COLO668 (cell line): ENCODE results near the gene NDST3.

Experiments used
- DNase-seq: peaks from one replicate; lab custom pipeline; 2025; ENCODE audit not compliant: unreplicated experiment; lab: John Stamatoyannopoulos, UW

NDST3 gene

DNA sequence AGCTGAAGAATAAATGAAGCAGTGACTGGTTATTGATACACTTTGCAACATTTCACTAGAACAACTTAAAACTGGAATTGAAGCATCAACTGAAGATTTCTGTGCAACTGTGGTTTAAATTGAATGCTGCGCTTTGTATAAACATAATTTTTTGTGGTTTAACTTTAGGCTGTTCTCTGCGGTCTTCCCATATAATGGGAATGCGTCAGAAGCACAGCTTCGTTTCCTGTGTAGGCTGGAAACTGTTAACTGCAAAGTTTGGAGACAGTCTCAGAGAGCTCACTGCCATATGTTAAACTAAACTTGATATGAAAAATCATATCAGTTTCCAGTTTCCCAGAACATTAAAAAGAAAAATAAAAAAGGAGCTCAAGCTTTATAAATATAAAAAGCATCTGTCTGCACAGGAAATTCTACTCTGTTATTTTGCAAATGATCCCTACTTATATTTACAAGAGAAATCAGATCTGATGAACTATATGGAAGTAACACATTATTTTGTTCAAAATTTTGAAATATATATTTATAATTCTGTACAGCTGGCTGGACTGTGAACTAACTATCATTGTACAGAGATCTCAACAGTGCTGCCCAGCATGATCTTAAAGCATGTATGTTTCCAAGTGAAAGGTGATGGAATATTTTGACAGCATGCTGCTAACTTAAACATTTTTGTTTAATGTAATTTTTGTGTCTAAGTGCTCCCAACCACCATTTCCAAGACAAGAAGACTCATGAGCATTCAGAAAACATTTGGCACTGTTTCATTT lies 139.9 kb downstream of the NDST3 start:
- no peak for DNase-seq

DNA sequence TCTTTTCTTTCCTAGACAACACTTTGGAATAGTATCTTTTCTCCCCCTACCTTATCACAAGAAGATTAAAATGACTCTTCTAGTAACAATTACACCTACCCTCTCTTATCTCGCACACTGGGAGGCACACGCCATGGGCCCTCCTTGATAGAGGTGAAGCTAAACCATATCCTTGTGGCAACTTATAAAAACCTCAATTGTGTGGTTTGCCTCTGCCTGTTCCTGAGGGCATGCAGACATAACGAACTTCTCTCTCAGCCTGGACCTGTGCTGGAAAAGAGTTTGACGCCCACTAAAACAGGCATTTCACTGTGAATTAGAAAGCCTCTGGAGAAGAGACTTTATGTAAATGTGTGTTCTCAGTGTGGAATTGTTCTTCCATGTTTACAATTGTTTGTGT lies 141.2 kb downstream of the NDST3 start:
- no peak for DNase-seq

DNA sequence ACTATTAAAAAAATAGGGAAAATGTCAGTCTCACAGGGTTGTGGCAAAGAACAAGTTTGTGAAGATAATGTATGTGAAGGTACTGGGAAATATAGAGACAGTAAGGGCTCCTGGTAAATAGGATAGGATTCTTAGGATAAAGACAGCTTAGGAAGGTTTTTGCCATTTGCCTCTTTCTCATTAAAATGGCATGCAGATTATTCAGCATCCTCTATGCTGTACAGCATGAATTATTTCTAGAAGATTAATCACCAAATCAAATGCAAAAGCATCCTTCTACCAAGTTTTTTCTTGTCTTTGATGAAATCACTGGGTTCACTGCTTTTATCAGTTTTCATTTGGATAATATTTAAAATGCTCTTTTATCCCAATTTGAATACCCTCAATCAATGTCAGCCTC lies 142.8 kb downstream of the NDST3 start:
- no peak for DNase-seq

DNA sequence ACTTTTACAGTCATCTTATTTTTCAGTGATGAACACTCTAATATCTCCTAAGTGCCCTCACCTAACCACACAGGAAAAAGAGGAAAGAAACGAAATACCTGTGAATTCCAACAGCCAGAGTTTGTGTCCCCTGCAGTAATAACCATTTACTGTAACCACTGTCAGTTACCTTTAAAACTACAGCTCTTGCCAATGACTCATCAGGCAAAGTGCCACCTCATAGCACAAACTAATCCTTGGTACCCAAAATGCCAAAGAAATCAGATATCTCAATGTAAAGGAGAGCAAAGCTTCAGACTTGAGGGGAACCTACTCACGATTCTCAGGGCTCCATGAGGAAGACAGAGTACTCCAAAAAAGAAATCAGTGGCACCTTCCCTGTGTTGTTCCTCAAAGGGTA lies 146.5 kb downstream of the NDST3 start:
- DNase-seq, result no peak

DNA sequence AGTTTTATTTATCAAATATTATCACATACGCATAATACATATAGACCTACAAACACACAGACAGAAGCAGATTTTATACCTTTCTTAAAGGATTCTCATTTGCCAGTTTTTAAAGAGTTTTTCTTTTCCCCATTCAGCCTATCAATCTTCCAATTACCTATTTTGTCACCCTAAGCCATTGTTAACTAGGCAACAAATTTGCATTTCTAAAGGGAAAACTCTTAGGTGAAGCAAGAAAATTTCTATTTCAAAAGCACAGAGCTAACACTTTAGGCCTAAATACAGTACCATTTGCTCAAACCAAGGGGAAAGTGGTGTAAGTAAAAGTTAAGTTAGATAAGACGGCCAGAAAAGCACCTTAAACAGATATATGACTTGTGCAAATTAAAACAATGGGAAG lies 156.6 kb downstream of the NDST3 start:
- DNase-seq, result no peak

DNA sequence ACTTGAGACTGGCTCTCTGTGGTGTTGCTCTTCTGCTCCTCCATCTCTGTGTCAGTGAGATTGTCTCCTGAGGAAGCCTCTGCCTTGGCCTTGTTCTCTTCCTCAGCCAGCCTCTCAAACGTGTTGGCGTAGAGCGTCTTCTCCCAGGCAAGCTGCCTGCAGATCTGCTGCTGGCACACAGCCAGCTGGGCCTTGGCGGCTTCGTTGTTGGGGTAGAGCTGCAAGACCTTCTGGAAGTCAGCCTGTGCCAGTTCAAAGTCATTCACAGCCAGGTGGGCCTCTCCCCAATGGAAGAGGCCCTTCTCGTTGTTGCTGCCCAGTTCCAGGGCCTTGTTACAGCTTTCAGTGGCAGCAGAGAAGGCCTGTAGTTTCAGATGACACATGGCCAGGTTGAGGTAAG lies 159.1 kb downstream of the NDST3 start:
- no peak for DNase-seq

DNA sequence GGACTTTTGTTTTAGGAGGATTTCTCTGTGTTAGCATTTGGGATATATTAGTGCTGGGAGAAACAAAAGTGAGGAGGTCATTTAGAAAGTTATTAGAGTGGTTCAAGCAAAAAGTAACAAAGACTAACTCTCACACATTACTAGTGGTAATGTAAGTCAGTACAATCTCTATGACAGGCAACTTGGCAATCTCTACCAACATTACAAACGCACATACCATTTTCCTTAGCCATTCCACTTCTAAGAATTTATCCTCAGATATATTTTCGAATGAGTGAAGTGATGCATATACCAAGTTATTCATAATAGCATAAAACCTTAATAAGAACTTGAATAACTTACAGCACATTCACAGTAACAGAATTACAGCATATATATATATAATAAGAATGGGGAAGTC lies 172.3 kb downstream of the NDST3 start:
- DNase-seq, result no peak

DNA sequence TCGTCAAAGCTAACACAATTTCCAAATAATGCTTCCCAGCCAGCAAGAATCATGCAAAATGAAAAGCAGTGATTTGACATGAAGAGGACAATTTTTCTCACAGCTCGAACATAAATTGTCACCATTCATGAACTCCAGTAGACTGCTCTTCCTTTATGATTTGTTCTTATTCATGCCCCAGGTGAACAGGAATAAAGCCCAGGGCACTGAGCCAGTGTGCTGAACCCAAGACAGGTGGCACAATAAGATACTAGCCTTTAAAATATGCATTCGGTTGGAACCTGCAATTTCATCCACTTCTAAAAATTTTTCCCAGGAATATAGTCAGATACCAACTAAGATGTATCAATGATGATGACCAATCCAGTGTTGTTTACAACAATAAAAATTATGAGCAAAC lies 178.8 kb downstream of the NDST3 start:
- no peak for DNase-seq

DNA sequence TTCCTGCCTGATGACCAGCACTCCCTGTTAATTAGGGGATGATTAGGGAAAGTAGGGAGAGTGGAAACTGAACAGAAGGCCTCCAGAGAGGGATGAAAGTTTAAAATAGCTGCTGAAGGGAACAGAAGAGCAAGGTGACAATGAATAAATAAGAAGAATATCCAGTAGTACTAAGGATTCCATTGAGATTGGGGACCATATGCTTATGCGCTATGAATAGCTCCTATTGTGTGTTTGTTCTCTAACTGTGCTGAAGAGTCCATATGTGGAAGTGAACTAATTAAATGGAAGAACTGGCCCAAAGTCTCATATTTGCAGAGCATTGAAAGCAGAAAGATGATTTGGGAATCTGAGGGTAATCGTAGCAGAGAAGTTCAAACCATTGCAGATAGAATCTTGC lies 181.5 kb downstream of the NDST3 start:
- no peak for DNase-seq

DNA sequence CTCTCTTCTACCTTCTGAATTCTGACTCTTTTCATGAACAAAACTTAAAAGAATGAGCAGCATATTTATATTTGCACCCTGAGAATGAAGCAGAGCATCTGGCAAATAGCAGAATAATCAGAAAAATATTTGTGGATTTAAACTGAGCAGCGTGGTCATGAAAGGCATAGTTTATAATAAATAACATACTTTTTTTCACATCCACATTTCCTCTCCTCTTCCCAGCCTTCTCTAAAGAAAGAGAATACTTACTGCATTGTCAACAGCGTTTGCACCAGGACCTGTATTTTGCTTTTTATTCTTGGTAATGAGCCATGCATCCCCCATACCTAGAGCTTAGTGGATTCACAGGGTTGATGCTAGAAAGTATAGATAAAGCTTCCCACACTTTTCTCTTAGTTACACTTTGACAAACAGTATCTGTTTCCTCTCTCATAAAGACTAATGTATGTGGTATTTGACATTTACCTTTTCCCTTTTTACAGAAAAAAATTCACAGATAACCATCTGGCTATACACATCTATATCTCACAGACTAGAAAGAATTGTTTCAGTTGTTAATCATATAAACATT lies 187.0 kb downstream of the NDST3 start:
- DNase-seq, result no peak

DNA sequence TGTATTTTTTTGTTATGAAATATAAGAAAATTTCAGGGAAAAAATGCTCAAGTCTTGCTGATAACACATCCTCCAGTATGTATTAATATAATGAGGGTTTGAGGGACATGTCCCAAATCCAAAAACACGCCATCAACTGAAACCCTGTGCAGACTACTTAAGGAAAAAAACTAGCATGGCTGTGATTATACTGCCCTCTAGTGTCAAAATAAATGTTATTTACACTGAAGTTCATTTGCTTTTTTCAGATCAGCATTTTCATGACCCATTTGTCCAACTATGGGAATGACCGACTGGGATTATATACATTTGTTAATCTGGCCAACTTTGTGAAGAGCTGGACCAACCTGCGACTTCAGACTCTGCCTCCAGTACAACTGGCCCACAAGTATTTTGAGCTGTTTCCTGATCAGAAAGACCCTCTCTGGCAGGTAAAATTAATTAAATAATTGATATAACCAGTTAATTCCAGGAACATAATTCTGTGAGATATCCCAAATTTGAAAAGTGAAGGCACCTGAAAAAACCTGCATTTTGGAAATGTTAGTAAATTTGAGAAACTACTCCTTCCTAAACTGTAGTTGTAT lies 190.1 kb downstream of the NDST3 start:
- no peak for DNase-seq

DNA sequence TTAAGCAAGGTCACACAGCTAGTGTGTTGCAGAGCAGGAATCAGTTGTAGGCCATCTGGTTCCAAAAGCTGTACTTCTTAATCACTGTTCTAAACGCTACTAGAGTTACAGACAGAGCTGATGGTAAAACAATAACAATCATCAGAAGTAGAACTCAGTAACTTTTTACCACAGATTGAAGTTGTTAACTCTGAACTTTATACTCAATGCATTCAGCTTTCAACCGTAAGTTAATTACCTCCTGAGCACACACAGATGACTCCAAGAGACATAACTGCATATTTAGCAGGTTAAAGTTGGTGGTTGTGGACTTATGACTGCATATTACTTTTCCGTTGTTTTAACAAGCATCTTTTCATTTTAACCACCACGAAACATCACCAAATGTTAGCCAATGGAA lies 191.2 kb downstream of the NDST3 start:
- DNase-seq, result no peak

DNA sequence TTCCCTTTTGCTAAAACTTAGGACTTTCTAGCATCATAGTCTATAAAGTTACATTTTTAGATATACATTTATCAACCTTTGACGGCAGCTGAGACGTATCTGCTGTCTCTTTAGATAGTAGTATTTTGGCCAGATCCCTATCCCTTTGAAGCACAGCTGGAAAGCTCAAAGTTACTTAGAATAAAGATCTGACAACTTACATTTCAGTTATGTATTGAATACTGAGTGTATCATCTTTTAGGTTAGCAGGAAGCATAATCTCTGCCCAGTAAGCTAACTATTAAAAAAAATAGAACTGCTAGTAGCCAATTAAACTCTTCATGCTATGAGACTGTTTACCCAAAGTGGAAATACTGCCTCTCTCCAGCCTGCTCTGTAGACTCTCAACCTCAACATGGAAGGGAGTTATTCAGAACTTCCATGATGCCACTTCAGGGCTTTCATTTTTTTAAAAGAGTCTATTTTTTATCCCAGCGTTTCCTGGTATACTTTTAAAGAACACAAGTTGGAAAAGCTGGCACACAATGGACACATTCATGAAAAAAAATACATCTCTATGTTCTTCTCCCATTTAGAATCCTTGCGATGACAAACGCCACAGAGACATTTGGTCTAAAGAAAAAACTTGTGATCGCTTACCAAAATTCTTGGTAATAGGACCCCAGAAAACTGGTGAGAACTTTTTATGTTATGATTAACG lies 192.2 kb downstream of the NDST3 start:
- DNase-seq, result no peak

DNA sequence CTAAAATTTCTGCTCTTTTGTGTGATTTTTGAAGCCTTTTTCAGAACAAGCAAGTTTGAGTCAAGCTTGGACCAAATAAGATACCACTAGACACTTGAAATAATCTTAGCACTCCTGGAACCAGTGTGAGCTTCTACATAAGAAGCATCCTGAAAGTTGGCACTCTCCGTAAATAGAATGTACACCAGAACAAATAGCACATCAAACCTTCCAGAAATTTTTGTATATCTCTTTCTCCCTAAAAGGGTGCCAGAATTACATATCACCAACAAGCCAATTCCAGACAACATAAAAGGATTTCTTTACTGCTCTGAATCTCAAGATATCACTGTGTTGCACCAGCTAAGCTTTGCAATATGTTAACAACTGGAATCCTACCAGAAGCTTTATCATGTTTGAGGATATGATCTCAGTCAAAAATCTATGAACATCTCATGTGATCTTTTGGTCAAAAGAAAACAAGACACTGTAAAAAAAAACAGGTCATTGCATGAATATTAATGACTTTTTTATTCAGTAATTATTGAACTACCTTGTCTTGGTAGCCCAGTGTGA lies 201.4 kb downstream of the NDST3 start:
- no peak for DNase-seq

DNA sequence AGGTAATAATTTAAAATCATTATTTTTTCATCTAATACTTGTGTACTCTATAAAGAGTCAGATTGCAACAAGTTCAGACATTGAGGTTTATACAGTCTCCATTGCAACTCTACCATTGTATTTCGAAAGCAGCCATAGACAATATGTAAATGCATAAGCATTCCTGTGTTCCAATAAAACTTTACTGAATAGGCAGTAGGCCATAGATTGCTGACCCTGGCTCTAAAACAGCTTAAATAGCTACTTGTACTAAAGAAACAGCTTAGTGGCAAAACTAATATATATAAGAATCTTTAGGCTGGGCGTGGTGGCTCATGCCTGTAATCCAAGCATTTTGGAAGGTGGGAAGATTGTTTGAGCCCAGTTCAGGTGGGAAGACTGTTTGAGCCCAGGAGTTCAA lies 203.2 kb downstream of the NDST3 start:
- no peak for DNase-seq

DNA sequence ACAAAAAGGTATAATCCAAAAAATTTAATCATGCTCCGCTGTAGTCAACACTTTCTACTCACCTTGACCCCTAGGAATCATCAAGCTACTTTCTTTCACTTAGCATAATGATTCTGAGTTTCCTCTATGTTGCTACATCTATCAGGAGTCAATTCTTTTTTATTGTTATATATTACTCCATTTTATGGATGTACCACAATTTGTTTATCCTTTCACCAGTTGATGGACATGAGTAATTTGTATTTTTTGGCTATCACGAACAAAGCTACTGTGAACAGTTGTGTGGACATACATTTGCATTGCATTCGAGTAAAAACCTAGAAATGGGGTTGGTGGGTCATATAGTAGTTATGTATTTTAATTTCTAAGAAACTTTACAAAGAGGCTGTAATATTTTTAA lies 215.6 kb downstream of the NDST3 start:
- DNase-seq, result no peak

DNA sequence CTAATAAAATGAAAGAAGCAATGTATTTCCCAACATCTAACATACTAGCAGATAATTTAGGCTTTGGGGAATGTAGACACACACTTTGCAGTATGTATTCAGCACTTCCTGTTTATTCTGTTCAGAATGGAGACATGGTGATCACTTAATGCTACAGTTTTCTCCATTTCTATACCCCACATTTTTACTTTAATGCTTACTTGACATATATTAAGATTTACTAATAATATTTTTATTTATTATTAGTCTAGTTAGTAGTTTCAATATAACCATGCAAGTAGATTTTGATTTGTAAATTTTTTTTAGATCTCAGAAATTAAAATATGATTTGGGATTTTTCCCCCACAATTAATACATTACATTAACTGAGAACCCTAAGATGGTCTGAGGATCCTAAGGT lies 220.1 kb downstream of the NDST3 start:
- no peak for DNase-seq

DNA sequence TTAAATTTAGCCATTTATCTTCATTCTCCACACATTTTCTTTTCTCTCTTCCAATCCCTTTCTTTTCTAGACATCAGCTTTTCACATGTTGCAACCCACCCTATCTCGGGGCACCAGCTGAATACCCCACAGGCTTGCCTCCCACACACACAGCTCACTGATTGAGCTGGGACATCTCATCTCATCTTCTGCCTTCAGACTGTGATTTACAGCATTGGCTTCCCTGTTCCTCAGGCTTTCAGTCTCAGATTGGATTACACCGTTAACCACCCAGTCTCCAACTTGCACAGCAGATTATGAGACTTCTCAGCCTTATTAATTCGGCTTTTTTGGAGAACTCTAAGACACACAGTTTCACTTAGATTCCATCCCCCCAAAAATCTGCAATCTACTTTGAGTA lies 224.8 kb downstream of the NDST3 start:
- DNase-seq, result no peak

DNA sequence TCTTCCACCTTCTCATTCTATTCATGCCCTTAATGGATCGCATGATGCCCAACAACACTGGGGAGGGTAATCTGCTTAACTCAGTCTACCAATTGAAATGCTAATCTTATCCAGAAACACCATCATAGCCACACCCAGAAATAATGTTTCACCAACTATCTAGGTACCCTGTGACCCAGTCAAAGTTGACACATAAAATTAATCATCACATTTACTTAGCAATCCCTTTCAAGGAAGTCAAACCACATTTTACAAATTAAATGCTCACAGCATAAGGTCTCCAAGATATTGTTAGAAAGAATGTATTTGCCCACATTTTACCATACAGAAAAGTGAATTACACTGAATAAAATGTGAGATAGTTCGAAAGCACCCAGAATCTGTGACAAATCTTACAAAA lies 226.0 kb downstream of the NDST3 start:
- DNase-seq, result no peak

DNA sequence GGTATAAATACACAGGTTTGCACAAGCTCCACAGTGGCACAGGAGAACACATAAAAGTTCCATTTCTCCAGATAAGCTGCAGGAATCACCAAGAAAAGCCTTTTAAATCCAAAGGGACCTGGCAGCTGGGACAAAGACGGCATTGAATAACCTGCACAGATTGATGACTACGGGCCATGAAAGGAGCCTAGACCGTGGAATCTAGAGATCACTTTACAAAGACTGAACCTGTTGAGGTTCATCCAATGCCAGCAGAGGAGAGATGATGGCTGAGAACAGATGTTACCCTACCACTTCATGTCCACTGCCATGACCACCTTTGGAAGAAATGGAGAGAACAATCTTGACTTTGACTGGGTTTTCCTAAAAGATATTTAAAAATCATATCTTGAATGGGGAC lies 229.8 kb downstream of the NDST3 start:
- DNase-seq, result no peak

DNA sequence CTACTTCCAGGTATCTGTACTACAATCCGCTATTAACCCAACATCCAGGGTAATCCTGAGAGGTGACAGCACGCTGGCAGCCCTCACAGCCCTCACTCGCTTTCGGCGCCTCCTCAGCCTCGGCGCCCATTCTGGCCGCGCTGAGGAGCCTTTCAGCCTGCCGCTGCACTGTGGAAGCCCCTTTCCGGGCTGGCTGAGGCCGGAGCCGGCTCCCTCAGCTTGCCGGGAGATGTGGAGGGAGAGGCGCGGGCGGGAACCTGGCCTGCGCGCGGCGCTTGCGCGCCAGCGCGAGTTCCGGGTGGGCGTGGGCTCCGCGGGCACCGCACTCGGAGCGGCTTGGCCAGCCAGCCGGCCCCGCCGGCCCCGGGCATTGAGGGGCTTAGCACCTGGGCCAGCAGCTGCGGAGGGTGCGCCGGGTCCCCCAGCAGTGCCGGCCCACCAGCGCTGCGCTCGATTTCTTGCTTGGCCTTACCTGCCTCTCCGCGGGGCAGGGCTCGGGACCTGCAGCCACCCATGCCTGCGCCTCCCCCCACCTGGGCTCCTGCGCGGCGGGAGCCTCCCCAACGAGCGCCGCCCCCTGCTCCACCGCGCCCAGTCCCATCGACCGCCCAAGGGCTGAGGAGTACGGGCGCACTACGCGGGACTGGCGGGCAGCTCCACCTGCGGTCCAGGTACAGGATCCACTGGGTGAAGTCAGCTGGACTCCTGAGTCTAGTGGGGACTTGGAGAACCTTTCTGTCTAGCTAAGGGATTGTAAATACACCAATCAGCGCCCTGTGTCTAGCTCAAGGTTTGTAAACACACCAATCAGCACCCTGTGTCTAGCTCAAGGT lies 231.2 kb downstream of the NDST3 start:
- DNase-seq, result peak; percentile 68
